ENCODE results near the gene TICRR. TPM values are rescaled to one million over a fixed set of nuclear protein-coding genes. Genes with fewer than 3 reads are reported as not detected.
A peak's percentile ranks its signal among the peaks of the same experiment; 100 is the strongest.

Gene TICRR
- total RNA-seq, 1 experiment from 2014 or later = 23.6 TPM

- H3K27me3 ChIP-seq (ENCODE audit: insufficient read depth, low read depth) = no peaks in the 10 kb centered on the region
- CTCF ChIA-PET = interaction anchor here (0.5 to 0.7 kb wide), 2 partner anchors 41 to 161 kb away, joined by 4 read pairs; no protein-coding TSS in a partner anchor
- H4K20me1 ChIP-seq (ENCODE audit: insufficient read depth) = no peaks in the 10 kb centered on the region
- no peak overlapping the region for H3K4me3 ChIP-seq
- H3K4me2 ChIP-seq = no peak overlapping the region
- no peak overlapping the region for H3K27ac ChIP-seq
- H3F3A ChIP-seq (ENCODE audit: insufficient read depth, low read depth) = peaks cover 33% of the 10 kb centered on the region
- no peak overlapping the region for H2AFZ ChIP-seq
- POLR2A ChIA-PET (ENCODE audit: unreplicated experiment) = no interaction called here
- TF ChIP-seq EZH2 (IDR thresholded peaks at IDR 0.05; ENCODE audit: low read depth) (no peak), CTCF (conservative IDR thresholded peaks at IDR 0.05) (no peak)
- intact Hi-C loops (cut with micrococcal nuclease; ENCODE audit: unreplicated experiment) = no loop called here
- no TSS peak for BruUV-seq (replicated peaks)
- no peak for DNase-seq
- H3K9me3 ChIP-seq (ENCODE audit: insufficient read depth, low read depth) = no peaks in the 10 kb centered on the region
- no peaks in the 10 kb centered on the region for H3K36me3 ChIP-seq (ENCODE audit: low read depth)
- H3K79me2 ChIP-seq (ENCODE audit: low read depth) = peaks cover 8% of the 10 kb centered on the region
- peaks cover 26% of the 10 kb centered on the region for H3K4me1 ChIP-seq (replicated peaks; ENCODE audit: insufficient read depth)
- H3K9me2 ChIP-seq (ENCODE audit: insufficient read depth) = no peaks in the 10 kb centered on the region
Observed at GRCh38 chr15:89660556-89660955, 85.3 kb downstream of the TICRR start.

- Histone ChIP-seq H3K4me3 (peak overlapping the region; percentile 55), H3K27ac (peak overlapping the region; percentile 82), H3K9me2 (ENCODE audit: insufficient read depth) (no peaks in the 10 kb centered on the region), H3K9me3 (ENCODE audit: insufficient read depth, low read depth) (no peaks in the 10 kb centered on the region), H3K27me3 (ENCODE audit: insufficient read depth, low read depth) (no peaks in the 10 kb centered on the region), H3K79me2 (ENCODE audit: low read depth) (peaks cover 8% of the 10 kb centered on the region), H4K20me1 (ENCODE audit: insufficient read depth) (no peaks in the 10 kb centered on the region), H3K4me2 (peak overlapping the region; percentile 89), H2AFZ (peak overlapping the region; percentile 83), H3F3A (ENCODE audit: insufficient read depth, low read depth) (peaks cover 17% of the 10 kb centered on the region), H3K36me3 (ENCODE audit: low read depth) (no peaks in the 10 kb centered on the region), H3K4me1 (replicated peaks; ENCODE audit: insufficient read depth) (peaks cover 26% of the 10 kb centered on the region)
- no TSS peak for BruUV-seq (replicated peaks)
- intact Hi-C loops (cut with micrococcal nuclease; ENCODE audit: unreplicated experiment) = loop anchor here (1.0 kb wide), 1 partner anchor 27 kb away; the partner anchor contains the start of genes PEX11A and WDR93
- TF ChIP-seq EZH2 (IDR thresholded peaks at IDR 0.05; ENCODE audit: low read depth) (no peak), CTCF (conservative IDR thresholded peaks at IDR 0.05) (no peak)
- POLR2A ChIA-PET (ENCODE audit: unreplicated experiment) = interaction anchor here (0.7 to 0.9 kb wide), 5 partner anchors 17 to 396 kb away, joined by 3 to 7 read pairs (median 4); no protein-coding TSS in a partner anchor
- DNase-seq = peak; percentile 86 to 91
- CTCF ChIA-PET = interaction anchor here (0.7 kb wide), 1 partner anchor 212 kb away, joined by 3 read pairs; no protein-coding TSS in a partner anchor
Observed at GRCh38 chr15:89662893-89663626, 87.8 kb downstream of the TICRR start.

- no peak for DNase-seq
- Histone ChIP-seq H3K4me3 (no peak overlapping the region), H4K20me1 (ENCODE audit: insufficient read depth) (no peaks in the 10 kb centered on the region), H3K9me3 (ENCODE audit: insufficient read depth, low read depth) (no peaks in the 10 kb centered on the region), H3F3A (ENCODE audit: insufficient read depth, low read depth) (peaks cover 17% of the 10 kb centered on the region), H3K9me2 (ENCODE audit: insufficient read depth) (no peaks in the 10 kb centered on the region), H3K79me2 (ENCODE audit: low read depth) (peaks cover 8% of the 10 kb centered on the region), H3K4me1 (replicated peaks; ENCODE audit: insufficient read depth) (peaks cover 26% of the 10 kb centered on the region), H3K36me3 (ENCODE audit: low read depth) (no peaks in the 10 kb centered on the region), H2AFZ (no peak overlapping the region), H3K4me2 (peak overlapping the region; percentile 54; the same call in 1 of the 2 replicates), H3K27ac (no peak overlapping the region), H3K27me3 (ENCODE audit: insufficient read depth, low read depth) (no peaks in the 10 kb centered on the region)
- ChIA-PET CTCF (interaction anchor here (0.6 to 0.7 kb wide), 3 partner anchors 305 to 871 kb away, joined by 3 read pairs; no protein-coding TSS in a partner anchor), POLR2A (ENCODE audit: unreplicated experiment) (no interaction called here)
- no TSS peak for BruUV-seq (replicated peaks)
- TF ChIP-seq EZH2 (IDR thresholded peaks at IDR 0.05; ENCODE audit: low read depth) = no peak
- TF ChIP-seq CTCF (conservative IDR thresholded peaks at IDR 0.05) = no peak
- intact Hi-C loops (cut with micrococcal nuclease; ENCODE audit: unreplicated experiment) = no loop called here
Observed at GRCh38 chr15:89664441-89665350, 89.4 kb downstream of the TICRR start.
